Astrocyte of the spinal cord (primary cell): ENCODE data around the gene ZNF700.
"Not testable (repeated sequence)": the region's sequence is repeated elsewhere in the genome, so short reads cannot be mapped to it uniquely, and the experiment has no call there.

ENCODE experiments used
- DNase-seq: peaks from one replicate; pipeline ENCODE4 v3.0.0; 2011; ENCODE audit warnings: low read depth, low spot score
- H3K4me3 ChIP-seq: 2 replicates; pipeline ENCODE4 v1.5.1; 2011; ENCODE audit warnings: low read depth, mild to moderate bottlenecking, low read length, moderate library complexity
- CTCF ChIP-seq: IDR thresholded peaks from 2 replicates; pipeline ENCODE4 v1.5.1; 2012; ENCODE audit warnings: low read depth, mild to moderate bottlenecking, low read length, inconsistent platforms
- in situ Hi-C: cut with HindIII; loops from 2 replicates; pipeline ENCODE4 v1.10.0; 2017; ENCODE audit warnings: low sequenced_read_pairs

Gene ZNF700

GRCh38 chr19:11921852-11922495 is 2.9 kb upstream of the ZNF700 start:
- no peak for DNase-seq
- no peak overlapping the region for H3K4me3 ChIP-seq
- no peak for TF ChIP-seq CTCF
- in situ Hi-C loops: no loop called here

GRCh38 chr19:11925651-11926187 is 812 bp downstream of the ZNF700 start:
- H3K4me3 ChIP-seq: peak overlapping the region; percentile 91
- DNase-seq, in situ Hi-C loops: not testable (repeated sequence)

DNA sequence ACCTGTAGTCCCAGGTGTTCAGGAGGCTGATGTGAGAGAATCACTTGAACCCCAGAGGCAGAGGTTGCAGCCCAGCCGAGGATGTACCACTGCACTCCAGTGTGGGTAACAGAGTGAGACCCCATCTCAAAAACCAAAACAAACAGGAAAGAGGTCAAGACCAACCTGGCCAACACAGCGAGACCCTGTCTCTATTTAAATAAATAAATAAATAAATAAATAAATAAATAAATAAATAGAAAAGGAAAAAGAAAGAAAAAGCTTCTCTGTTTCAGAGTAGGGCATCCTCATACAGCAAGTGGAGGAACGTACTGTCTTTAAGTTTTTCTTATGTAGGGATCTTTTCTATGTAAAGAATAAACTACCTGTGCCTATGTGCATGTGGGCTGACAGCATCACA is 2.3 kb downstream of the ZNF700 start:
- DNase-seq: no peak
- no peak overlapping the region for H3K4me3 ChIP-seq
- in situ Hi-C loops: no loop called here
- TF ChIP-seq CTCF: no peak

- no peak for DNase-seq
- TF ChIP-seq CTCF: no peak
- H3K4me3 ChIP-seq: no peak overlapping the region
- in situ Hi-C loops: no loop called here
Observed at GRCh38 chr19:11931051-11931450, 6.1 kb downstream of the ZNF700 start.

DNA sequence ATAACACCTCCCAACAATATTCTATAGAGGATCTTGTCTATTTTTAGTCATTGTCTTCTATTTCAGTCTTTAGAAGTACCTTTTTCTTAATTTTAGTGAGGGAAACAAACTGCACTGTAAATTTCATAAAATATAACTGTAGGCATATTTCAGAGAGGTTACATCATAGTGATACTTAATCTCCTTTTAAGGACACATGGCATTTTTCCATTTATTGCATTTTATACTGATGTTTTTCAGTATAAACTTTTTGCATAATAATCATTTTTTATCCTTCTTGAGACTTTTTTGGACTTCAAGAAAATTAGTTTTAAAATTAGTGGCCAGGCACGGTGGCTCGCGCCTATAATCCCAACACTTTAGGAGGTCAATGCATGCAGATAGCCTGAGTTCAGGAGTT is 6.6 kb downstream of the ZNF700 start:
- no peak for TF ChIP-seq CTCF
- H3K4me3 ChIP-seq: no peak overlapping the region
- in situ Hi-C loops: no loop called here
- DNase-seq: no peak

DNA sequence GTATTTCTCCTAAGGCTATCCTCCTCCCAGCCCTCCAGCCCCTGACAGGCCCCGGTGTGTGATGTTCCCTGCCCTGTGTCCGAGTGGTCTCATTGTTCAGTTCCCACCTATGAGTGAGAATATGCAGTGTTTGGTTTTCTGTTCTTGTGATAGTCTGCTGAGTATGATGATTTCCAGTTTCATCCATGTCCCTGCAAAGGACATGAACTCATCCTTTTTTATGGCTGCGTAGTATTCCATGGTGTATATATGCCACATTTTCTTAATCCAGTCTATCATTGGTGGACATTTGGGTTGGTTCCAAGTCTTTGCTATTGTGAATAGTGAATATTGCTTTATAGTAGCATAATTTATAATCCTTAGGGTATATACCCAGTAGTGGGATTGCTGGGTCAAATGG is 10.9 kb downstream of the ZNF700 start:
- H3K4me3 ChIP-seq, DNase-seq, in situ Hi-C loops: not testable (repeated sequence)

DNA sequence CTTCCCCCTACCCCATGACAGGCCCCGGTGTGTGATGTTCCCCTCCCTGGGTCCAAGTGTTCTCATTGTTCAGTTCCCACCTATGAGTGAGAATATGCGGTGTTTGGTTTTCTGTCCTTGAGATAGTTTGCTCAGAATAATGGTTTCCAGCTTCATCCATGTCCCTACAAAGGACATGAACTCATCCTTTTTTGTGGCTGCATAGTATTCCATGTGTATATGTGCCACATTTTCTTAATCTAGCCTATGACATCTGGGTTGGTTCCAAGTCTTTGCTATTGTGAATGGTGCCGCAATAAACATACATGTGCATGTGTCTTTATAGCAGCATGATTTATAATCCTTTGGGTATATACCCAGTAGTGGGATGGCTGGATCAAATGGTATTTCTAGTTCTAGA is 13.5 kb downstream of the ZNF700 start:
- DNase-seq, in situ Hi-C loops: not testable (repeated sequence)

DNA sequence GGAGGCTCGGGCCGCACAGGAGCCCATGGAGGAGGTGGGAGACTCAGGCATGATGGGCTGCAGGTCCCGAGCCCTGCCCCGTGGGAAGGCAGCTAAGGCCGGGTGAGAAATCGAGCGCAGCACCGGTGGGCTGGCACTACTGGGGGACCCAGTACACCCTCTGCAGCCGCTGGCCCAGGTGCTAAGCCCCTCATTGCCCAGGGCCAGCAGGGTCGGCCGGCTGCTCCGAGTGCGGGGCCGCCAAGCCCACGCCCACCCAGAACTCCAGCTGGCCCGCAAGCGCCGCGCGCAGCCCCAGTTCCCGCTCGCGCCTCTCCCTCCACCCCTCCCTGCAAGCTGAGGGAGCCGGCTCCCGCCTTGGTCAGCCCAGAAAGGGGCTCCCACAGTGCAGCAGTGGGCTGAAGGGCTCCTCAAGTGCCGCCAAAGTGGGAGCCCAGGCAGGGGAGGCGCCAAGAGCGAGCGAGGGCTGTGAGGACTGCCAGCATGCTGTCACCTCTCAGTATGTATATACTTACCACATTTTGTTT is 16.5 kb downstream of the ZNF700 start:
- in situ Hi-C loops, DNase-seq, H3K4me3 ChIP-seq: not testable (repeated sequence)

More for the DNA sequence above, 13.5 kb downstream of the ZNF700 start:
- H3K4me3 ChIP-seq: not testable (repeated sequence)
